ENCODE measurements around the gene ADIPOR2. TPM values are rescaled to one million over a fixed set of nuclear protein-coding genes. Genes with fewer than 3 reads are reported as not detected.

ADIPOR2 gene
- total RNA-seq, 1 experiment from 2014 or later = 84.0 TPM

- no TSS peak for BruUV-seq (replicated peaks)
- Histone ChIP-seq H3K4me3 (ENCODE audit: low read depth, low read length, poor library complexity, severe bottlenecking) (no peak overlapping the region), H3K4me1 (ENCODE audit: insufficient read depth, low read length, poor library complexity, severe bottlenecking) (no peaks in the 10 kb centered on the region), H3K27me3 (replicated peaks; ENCODE audit: insufficient read depth, low read depth, low read length, poor library complexity) (peaks cover 18% of the 10 kb centered on the region), H3K9me3 (ENCODE audit: low read depth, low read length, poor library complexity, severe bottlenecking) (no peaks in the 10 kb centered on the region), H3K27ac (ENCODE audit: low read depth, low read length, poor library complexity, severe bottlenecking) (no peak overlapping the region), H3K36me3 (ENCODE audit: insufficient read depth, low read length, poor library complexity, severe bottlenecking) (no peaks in the 10 kb centered on the region)
- ChIA-PET POLR2A (ENCODE audit: low non-redundant PET) (no interaction called here), CTCF (no interaction called here)
- intact Hi-C loops (cut with micrococcal nuclease; ENCODE audit: unreplicated experiment) = no loop called here
- TF ChIP-seq CTCF (conservative IDR thresholded peaks at IDR 0.05; ENCODE audit: low read depth, low read length) = no peak
- no peak for TF ChIP-seq EZH2 (IDR thresholded peaks at IDR 0.05; ENCODE audit: borderline replicate concordance, low read depth, low read length, poor library complexity, severe bottlenecking)
- DNase-seq (ENCODE audit: low spot score) = no peak
These were observed 128.2 kb downstream of the ADIPOR2 start for GRCh38 chr12:1819050-1819449.

- Histone ChIP-seq H3K27ac (ENCODE audit: low read depth, low read length, poor library complexity, severe bottlenecking) (no peak overlapping the region), H3K27me3 (replicated peaks; ENCODE audit: insufficient read depth, low read depth, low read length, poor library complexity) (peaks cover 18% of the 10 kb centered on the region), H3K36me3 (ENCODE audit: insufficient read depth, low read length, poor library complexity, severe bottlenecking) (no peaks in the 10 kb centered on the region), H3K4me1 (ENCODE audit: insufficient read depth, low read length, poor library complexity, severe bottlenecking) (no peaks in the 10 kb centered on the region), H3K4me3 (ENCODE audit: low read depth, low read length, poor library complexity, severe bottlenecking) (no peak overlapping the region), H3K9me3 (ENCODE audit: low read depth, low read length, poor library complexity, severe bottlenecking) (no peaks in the 10 kb centered on the region)
- no peak for DNase-seq (ENCODE audit: low spot score)
- POLR2A ChIA-PET (ENCODE audit: low non-redundant PET) = no interaction called here
- TF ChIP-seq CTCF (conservative IDR thresholded peaks at IDR 0.05; ENCODE audit: low read depth, low read length) (no peak), EZH2 (IDR thresholded peaks at IDR 0.05; ENCODE audit: borderline replicate concordance, low read depth, low read length, poor library complexity, severe bottlenecking) (no peak)
- BruUV-seq (replicated peaks) = no TSS peak
- intact Hi-C loops (cut with micrococcal nuclease; ENCODE audit: unreplicated experiment) = no loop called here
- CTCF ChIA-PET = no interaction called here
These were observed 128.7 kb downstream of the ADIPOR2 start for GRCh38 chr12:1819571-1819970.

GRCh38 chr12:1820191-1820895 is 129.5 kb downstream of the ADIPOR2 start, which contains the start of gene LRTM2:
Gene LRTM2, plus strand, starts transcription at chr12:1820565. Its CDS starts 7,584 bp downstream, at chr12:1828149.
- no TSS peak for BruUV-seq (replicated peaks)
- intact Hi-C loops (cut with micrococcal nuclease; ENCODE audit: unreplicated experiment) = no loop called here
- Histone ChIP-seq H3K27me3 (replicated peaks; ENCODE audit: insufficient read depth, low read depth, low read length, poor library complexity) (peaks cover 18% of the 10 kb centered on the region), H3K27ac (ENCODE audit: low read depth, low read length, poor library complexity, severe bottlenecking) (no peak within 1 kb of the TSS), H3K4me3 (ENCODE audit: low read depth, low read length, poor library complexity, severe bottlenecking) (no peak within 1 kb of the TSS), H3K4me1 (ENCODE audit: insufficient read depth, low read length, poor library complexity, severe bottlenecking) (no peaks in the 10 kb centered on the region), H3K36me3 (ENCODE audit: insufficient read depth, low read length, poor library complexity, severe bottlenecking) (no peaks in the 10 kb centered on the region), H3K9me3 (ENCODE audit: low read depth, low read length, poor library complexity, severe bottlenecking) (no peaks in the 10 kb centered on the region)
- DNase-seq (ENCODE audit: low spot score) = no peak
- POLR2A ChIA-PET (ENCODE audit: low non-redundant PET) = no interaction called here
- TF ChIP-seq CTCF (conservative IDR thresholded peaks at IDR 0.05; ENCODE audit: low read depth, low read length) (no peak), EZH2 (IDR thresholded peaks at IDR 0.05; ENCODE audit: borderline replicate concordance, low read depth, low read length, poor library complexity, severe bottlenecking) (no peak)
- CTCF ChIA-PET = no interaction called here

Measured in A673 (cell line).